ENCODE results near the gene KRTAP4-16.

DNA sequence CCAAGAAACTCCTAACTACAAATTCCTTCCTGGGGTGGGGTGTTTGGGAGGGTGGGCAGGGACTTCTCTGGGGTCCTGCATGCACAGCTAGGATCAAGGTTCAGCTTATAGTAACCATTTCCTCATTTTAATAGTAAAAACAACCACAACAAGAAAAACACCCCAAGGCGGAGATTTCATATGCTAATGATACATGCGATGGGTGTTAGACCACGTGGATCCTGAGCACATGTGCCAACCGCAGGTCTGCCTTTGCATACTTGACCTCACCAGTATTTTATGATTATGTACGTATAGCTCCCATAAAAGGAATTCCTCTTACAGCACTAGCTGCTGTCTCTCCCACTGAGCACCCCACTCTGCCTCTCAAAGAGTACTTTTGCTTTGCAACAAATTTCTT is 14.3 kb upstream of the KRTAP4-16 start:
- TF ChIP-seq, protein P1, sequence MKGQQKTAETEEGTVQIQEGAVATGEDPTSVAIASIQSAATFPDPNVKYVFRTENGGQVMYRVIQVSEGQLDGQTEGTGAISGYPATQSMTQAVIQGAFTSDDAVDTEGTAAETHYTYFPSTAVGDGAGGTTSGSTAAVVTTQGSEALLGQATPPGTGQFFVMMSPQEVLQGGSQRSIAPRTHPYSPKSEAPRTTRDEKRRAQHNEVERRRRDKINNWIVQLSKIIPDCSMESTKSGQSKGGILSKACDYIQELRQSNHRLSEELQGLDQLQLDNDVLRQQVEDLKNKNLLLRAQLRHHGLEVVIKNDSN (IDR thresholded peaks at IDR 0.05): no peak
- no peak for TF ChIP-seq TCF12 (IDR thresholded peaks at IDR 0.05; ENCODE audit: low read depth)
- TF ChIP-seq, protein P2, sequence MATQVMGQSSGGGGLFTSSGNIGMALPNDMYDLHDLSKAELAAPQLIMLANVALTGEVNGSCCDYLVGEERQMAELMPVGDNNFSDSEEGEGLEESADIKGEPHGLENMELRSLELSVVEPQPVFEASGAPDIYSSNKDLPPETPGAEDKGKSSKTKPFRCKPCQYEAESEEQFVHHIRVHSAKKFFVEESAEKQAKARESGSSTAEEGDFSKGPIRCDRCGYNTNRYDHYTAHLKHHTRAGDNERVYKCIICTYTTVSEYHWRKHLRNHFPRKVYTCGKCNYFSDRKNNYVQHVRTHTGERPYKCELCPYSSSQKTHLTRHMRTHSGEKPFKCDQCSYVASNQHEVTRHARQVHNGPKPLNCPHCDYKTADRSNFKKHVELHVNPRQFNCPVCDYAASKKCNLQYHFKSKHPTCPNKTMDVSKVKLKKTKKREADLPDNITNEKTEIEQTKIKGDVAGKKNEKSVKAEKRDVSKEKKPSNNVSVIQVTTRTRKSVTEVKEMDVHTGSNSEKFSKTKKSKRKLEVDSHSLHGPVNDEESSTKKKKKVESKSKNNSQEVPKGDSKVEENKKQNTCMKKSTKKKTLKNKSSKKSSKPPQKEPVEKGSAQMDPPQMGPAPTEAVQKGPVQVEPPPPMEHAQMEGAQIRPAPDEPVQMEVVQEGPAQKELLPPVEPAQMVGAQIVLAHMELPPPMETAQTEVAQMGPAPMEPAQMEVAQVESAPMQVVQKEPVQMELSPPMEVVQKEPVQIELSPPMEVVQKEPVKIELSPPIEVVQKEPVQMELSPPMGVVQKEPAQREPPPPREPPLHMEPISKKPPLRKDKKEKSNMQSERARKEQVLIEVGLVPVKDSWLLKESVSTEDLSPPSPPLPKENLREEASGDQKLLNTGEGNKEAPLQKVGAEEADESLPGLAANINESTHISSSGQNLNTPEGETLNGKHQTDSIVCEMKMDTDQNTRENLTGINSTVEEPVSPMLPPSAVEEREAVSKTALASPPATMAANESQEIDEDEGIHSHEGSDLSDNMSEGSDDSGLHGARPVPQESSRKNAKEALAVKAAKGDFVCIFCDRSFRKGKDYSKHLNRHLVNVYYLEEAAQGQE (IDR thresholded peaks at IDR 0.05; ENCODE audit: low read depth): no peak
- TF ChIP-seq YY1 (IDR thresholded peaks at IDR 0.05; ENCODE audit: low read depth): no peak
- TF ChIP-seq CEBPB (IDR thresholded peaks at IDR 0.05): no peak
- TF ChIP-seq TAF1 (IDR thresholded peaks at IDR 0.05; ENCODE audit: low read depth): no peak
